Measurements from ENCODE around the gene RELT.
A peak's percentile ranks its signal among the peaks of the same experiment; 100 is the strongest.

RELT gene

DNA sequence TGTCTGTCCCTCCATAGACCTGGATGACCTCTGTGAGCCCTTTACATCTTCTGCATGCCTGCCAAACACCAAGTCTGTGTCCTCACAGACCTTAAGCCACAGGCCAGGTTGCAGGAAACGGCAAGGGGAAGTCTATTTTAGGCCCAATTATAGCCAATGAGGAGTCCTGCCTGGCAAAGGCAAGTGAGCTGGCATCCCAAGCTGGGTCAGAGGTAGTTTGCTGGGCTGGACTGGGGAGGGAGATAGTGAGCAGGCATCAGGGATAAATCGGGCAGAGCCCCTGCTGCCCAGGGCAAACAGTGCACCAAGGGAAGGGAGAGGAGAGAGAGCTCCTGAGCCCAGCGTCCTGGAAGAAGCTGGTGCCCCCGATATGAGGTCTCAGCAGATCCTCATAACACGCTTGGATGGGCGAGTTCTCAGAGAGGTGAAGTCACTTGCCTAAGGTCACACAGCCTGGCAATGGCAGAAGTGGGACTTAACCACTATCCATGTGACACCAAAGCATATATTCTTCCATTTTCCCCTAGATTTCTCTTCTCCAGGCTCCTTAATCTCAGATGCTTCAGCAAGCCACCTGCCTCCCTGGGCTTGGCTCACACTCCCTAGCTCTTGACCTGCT, 3.7 kb upstream of the RELT start:
- no peak for DNase-seq (ENCODE audit: low spot score)
- in situ Hi-C loops (cut with MboI; ENCODE audit: low sequenced_read_pairs, unreplicated experiment) = no loop called here
- TF ChIP-seq, protein P1, sequence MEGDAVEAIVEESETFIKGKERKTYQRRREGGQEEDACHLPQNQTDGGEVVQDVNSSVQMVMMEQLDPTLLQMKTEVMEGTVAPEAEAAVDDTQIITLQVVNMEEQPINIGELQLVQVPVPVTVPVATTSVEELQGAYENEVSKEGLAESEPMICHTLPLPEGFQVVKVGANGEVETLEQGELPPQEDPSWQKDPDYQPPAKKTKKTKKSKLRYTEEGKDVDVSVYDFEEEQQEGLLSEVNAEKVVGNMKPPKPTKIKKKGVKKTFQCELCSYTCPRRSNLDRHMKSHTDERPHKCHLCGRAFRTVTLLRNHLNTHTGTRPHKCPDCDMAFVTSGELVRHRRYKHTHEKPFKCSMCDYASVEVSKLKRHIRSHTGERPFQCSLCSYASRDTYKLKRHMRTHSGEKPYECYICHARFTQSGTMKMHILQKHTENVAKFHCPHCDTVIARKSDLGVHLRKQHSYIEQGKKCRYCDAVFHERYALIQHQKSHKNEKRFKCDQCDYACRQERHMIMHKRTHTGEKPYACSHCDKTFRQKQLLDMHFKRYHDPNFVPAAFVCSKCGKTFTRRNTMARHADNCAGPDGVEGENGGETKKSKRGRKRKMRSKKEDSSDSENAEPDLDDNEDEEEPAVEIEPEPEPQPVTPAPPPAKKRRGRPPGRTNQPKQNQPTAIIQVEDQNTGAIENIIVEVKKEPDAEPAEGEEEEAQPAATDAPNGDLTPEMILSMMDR (IDR thresholded peaks at IDR 0.05; ENCODE audit: borderline replicate concordance, control extremely low read depth, extremely low read depth, insufficient read depth, missing control alignments) = no peak

DNA sequence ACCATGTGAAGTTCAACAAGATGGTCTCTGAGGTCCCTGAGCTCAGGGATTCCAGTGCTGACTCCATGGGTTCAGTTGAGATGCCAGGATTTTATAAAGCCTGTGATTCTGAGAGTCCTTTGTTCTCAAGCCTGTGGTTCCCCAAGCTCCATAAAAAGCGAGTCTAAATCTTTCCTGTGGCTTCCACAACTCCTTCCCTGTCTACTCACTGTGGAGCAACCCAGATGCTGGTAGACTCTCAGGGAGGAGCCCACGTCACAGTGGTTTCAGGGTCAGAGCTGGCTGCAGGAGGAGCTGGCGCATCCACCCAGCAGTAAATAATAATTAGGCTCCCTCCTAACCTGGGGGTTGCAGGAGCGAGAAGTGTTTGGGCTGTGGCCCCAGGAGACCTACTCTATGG, 2.0 kb upstream of the RELT start:
- TF ChIP-seq, protein P1 (IDR thresholded peaks at IDR 0.05; ENCODE audit: borderline replicate concordance, control extremely low read depth, extremely low read depth, insufficient read depth, missing control alignments) = no peak
- DNase-seq (ENCODE audit: low spot score) = no peak
- in situ Hi-C loops (cut with MboI; ENCODE audit: low sequenced_read_pairs, unreplicated experiment) = no loop called here

DNA sequence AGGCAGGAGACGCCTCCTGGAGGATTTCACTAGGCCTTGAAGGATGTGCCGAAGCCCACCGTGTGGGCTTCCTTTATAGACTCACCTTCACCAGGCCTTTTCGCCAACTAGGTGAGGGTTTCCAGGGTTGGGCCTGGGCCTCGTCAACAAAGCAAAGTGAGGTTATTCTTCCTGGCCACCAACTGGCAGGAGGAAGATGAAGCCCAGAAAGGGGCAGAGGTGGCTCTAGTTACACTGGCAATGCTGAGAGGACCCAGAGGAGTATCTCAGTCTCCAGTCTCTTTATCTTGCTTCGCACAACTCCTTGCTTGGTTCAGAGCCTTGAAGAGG, 404 bp upstream of the RELT start:
- in situ Hi-C loops (cut with MboI; ENCODE audit: low sequenced_read_pairs, unreplicated experiment) = no loop called here
- DNase-seq (ENCODE audit: low spot score) = no peak

DNA sequence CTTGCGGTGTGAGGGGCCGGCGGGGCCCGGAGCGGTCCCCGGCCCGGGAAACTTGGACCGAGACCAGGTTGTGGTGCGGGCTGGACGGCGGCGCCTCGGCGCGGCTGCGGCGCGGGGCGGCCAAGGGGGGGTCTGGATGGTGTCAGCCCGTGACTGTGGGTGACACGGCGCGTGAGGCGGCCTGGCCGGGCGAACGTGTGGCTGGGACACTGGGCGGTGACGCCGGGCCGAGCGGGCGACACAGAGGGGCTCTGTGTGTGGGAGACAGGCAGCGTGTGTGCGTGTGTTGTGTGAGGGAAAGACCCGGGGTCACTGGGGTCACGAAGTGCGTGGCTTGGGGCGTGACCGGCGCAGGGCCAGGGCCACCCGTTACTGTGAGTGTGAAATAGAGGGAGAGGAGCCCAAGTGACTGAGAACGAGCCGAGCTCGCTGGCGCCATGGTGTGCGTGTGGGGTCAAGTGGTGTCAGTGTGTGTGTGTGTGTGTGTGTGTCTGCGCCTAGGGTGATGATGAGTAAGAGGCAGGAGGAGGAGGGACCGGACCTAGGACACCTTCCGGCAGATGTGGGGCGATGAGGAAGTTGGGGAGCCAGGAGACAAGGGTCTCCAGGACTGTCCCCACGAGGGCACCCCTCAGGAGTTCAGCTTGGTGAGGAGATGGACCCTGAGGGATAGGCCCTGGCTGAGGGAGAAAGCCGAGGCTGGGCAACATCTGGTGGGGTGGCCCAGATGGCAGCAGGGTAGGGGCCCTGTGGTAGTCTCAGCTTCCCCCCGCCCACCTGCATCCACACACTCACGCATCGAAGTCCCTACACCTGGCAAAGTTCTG, 817 bp downstream of the RELT start:
- in situ Hi-C loops (cut with MboI; ENCODE audit: low sequenced_read_pairs, unreplicated experiment) = no loop called here
- TF ChIP-seq, protein P1 (IDR thresholded peaks at IDR 0.05; ENCODE audit: borderline replicate concordance, control extremely low read depth, extremely low read depth, insufficient read depth, missing control alignments) = no peak
- peak; percentile 87 for DNase-seq (ENCODE audit: low spot score)

More for the DNA sequence above, 404 bp upstream of the RELT start:
- TF ChIP-seq, protein P1 (IDR thresholded peaks at IDR 0.05; ENCODE audit: borderline replicate concordance, control extremely low read depth, extremely low read depth, insufficient read depth, missing control alignments) = no peak

DNA sequence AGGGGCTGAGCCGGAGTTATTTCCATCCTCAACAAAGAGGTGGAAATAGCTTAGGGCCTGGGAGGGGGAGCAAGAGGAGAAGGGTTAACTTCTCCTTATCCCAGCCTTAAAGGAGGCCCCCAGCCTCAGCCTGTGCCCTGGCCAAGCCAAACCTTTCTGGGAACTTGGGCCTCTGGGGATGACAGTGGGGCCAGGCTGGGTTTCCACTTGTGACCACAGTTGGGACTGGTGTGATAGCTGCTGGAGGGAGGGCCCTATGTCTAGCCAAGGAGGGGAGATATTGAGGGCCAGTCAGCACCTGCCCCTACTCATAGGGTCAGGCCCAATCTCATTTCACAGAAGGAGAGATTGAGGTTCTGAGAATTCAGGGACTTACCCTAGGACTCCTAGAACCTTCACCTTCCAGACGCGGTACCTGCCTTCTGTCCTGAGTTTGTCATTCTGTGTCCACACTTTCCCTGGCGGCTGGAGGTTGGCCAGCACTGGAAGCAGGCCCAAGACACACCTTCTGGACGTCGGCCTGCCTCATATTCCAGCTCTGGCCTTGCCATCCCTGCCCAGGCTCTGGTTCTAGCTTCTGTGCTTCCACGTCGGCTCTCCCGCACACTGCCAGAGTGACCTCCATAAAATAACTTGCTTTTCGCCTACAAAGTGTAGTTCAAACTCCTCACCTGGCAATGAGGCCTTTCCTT, 3.1 kb downstream of the RELT start:
- TF ChIP-seq, protein P1 (IDR thresholded peaks at IDR 0.05; ENCODE audit: borderline replicate concordance, control extremely low read depth, extremely low read depth, insufficient read depth, missing control alignments) = no peak
- in situ Hi-C loops (cut with MboI; ENCODE audit: low sequenced_read_pairs, unreplicated experiment) = no loop called here
- DNase-seq (ENCODE audit: low spot score) = no peak

DNA sequence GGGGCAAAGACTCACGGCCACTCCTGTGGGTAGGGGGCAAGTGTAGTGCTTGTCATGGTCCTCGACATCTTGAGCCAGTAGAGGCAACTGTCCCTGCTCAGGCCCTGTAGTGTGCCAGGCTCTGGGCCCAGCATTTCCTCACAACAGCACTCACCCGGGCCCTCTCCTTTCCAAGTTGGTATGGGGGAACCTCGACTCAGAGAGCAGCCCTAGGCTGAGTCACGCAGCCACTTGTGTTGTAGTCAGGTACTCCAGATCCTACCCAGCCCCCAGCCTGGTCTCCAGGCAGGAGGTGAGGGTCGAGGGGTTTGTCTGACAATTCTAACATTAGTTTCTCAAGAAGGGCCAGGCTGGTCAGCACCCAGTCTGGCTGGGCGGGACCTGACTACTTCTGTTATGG, 4.1 kb downstream of the RELT start:
- DNase-seq (ENCODE audit: low spot score) = no peak
- in situ Hi-C loops (cut with MboI; ENCODE audit: low sequenced_read_pairs, unreplicated experiment) = no loop called here

More for the DNA sequence above, 4.1 kb downstream of the RELT start:
- TF ChIP-seq, protein P1 (IDR thresholded peaks at IDR 0.05; ENCODE audit: borderline replicate concordance, control extremely low read depth, extremely low read depth, insufficient read depth, missing control alignments) = no peak

All from GM13976 (cell line).